Measurements from ENCODE around the gene CDC45.

GRCh38 chr22:19455585-19456370 is 23.9 kb upstream of the CDC45 start:
- TF ChIP-seq CTCF (IDR thresholded peaks at IDR 0.05): no peak
- no peak for TF ChIP-seq POLR2A (IDR thresholded peaks at IDR 0.05)

All from testis (tissue), 2 donors.